Endothelial cell (in vitro differentiated cells): ENCODE measurements around the gene ABCC8. TPM values are rescaled to one million over a fixed set of nuclear protein-coding genes. Genes with fewer than 3 reads are reported as not detected.

ENCODE experiments used
- DNase-seq: peaks from one replicate; pipeline ENCODE4 v3.0.0; 2021; ENCODE audit warnings: low spot score
- H3K27ac Mint-ChIP-seq: one replicate; pipeline ENCODE4 v1.8.0; 2021; ENCODE audit warnings: mixed read lengths, inconsistent platforms; ENCODE audit not compliant: unreplicated experiment
- H3K27me3 Mint-ChIP-seq: one replicate; pipeline ENCODE4 v1.8.0; 2021; ENCODE audit warnings: mild to moderate bottlenecking, moderate library complexity, mixed read lengths, inconsistent platforms; ENCODE audit not compliant: unreplicated experiment
- H3K36me3 Mint-ChIP-seq: one replicate; pipeline ENCODE4 v1.8.0; 2021; ENCODE audit warnings: mild to moderate bottlenecking, low read depth, mixed read lengths, inconsistent platforms; ENCODE audit not compliant: unreplicated experiment
- H3K4me1 Mint-ChIP-seq: one replicate; pipeline ENCODE4 v1.8.0; 2021; ENCODE audit warnings: mild to moderate bottlenecking, mixed read lengths, inconsistent platforms; ENCODE audit not compliant: unreplicated experiment
- H3K4me3 Mint-ChIP-seq: one replicate; pipeline ENCODE4 v1.8.0; 2021; ENCODE audit warnings: mild to moderate bottlenecking, mixed read lengths, inconsistent platforms; ENCODE audit not compliant: unreplicated experiment
- H3K9me3 Mint-ChIP-seq: one replicate; pipeline ENCODE4 v1.8.0; 2021; ENCODE audit warnings: mixed read lengths, inconsistent platforms; ENCODE audit not compliant: unreplicated experiment
- CTCF ChIP-seq: fragments of 200-600 bp; sonication (generic); IDR thresholded peaks from one replicate; pipeline ENCODE4 v1.5.0; 2021; ENCODE audit warnings: antibody characterized with exemption; ENCODE audit not compliant: unreplicated experiment
- total RNA-seq: library from RNA; stranded (reverse); fragmentation: NEBNext Ultra II Directional; extraction: Animal tissue kit (Norgen Biotek cat#: 25700); gene quantifications from one replicate; pipeline ENCODE4 v1.2.1, GENCODE V29; 2021; ENCODE audit not compliant: unreplicated experiment

ABCC8 gene
- total RNA-seq, 1 donor from 2014 or later = not detected

DNA sequence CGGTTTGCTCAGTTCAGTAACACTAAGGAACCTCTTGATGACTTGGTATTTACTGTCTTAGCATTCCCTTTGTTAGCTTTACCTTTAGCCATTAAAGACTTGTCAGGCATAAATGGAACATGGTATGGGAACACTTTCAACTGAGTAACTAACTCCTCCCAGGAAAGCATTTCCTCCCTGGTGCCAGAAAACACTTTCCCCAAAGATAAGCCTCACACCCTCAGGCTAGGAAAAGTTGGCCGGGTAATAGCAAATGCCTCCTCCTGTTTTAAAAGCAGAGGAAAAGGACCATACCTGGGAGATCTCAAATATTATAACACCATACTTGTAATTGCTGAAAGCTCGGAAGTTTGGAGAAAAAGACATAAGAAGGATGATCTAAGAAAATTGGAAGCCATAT lies 100.2 kb downstream of the ABCC8 start:
- Mint-ChIP-seq H3K9me3 (peaks cover 17% of the 10 kb centered on the region), H3K4me3 (no peak overlapping the region), H3K4me1 (no peaks in the 10 kb centered on the region), H3K36me3 (peaks cover 18% of the 10 kb centered on the region), H3K27ac (no peak overlapping the region), H3K27me3 (peaks cover 5% of the 10 kb centered on the region)
- no peak for DNase-seq
- TF ChIP-seq CTCF = no peak

DNA sequence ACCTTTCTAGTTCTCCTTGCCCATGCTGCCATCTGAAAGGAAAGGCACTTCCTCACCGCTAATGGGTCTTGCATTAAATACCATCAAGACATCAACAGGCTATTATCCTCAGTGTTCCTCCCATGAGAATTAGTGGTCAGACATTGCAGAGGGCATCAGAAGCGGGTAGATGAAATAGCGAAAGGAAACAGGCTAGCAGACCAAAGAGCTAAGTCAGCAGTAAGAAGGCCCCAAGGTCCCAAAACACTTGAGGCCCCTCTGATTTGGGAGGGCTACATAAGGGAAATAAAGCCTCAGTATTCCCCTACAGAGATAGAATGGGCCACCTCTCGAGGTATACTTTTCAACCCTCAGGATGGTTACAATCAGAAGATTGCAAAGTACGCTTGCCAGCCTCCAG lies 101.1 kb downstream of the ABCC8 start:
- no peak overlapping the region for H3K27ac Mint-ChIP-seq
- no peak overlapping the region for H3K4me3 Mint-ChIP-seq
- H3K4me1 Mint-ChIP-seq = no peaks in the 10 kb centered on the region
- H3K36me3 Mint-ChIP-seq = peaks cover 23% of the 10 kb centered on the region
- peaks cover 22% of the 10 kb centered on the region for H3K9me3 Mint-ChIP-seq
- H3K27me3 Mint-ChIP-seq = peaks cover 4% of the 10 kb centered on the region
- DNase-seq = no peak
- TF ChIP-seq CTCF = no peak

GRCh38 chr11:17371614-17372013 lies 105.0 kb downstream of the ABCC8 start:
- no peak for TF ChIP-seq CTCF

GRCh38 chr11:17369684-17370243 lies 106.9 kb downstream of the ABCC8 start:
- no peak for DNase-seq
- H3K36me3 Mint-ChIP-seq = peaks cover 26% of the 10 kb centered on the region
- H3K27ac Mint-ChIP-seq = no peak overlapping the region
- peaks cover 22% of the 10 kb centered on the region for H3K9me3 Mint-ChIP-seq
- no peaks in the 10 kb centered on the region for H3K4me1 Mint-ChIP-seq
- no peak for TF ChIP-seq CTCF
- peaks cover 9% of the 10 kb centered on the region for H3K27me3 Mint-ChIP-seq
- no peak overlapping the region for H3K4me3 Mint-ChIP-seq

More at GRCh38 chr11:17371614-17372013, 105.0 kb downstream of the ABCC8 start:
- DNase-seq = no peak
- Mint-ChIP-seq H3K36me3 (peaks cover 26% of the 10 kb centered on the region), H3K27ac (no peak overlapping the region), H3K9me3 (peaks cover 22% of the 10 kb centered on the region), H3K27me3 (peaks cover 9% of the 10 kb centered on the region), H3K4me1 (no peaks in the 10 kb centered on the region), H3K4me3 (no peak overlapping the region)

GRCh38 chr11:17369094-17369493 lies 107.6 kb downstream of the ABCC8 start:
- H3K9me3 Mint-ChIP-seq = peaks cover 22% of the 10 kb centered on the region
- H3K27me3 Mint-ChIP-seq = peaks cover 9% of the 10 kb centered on the region
- no peaks in the 10 kb centered on the region for H3K4me1 Mint-ChIP-seq
- H3K4me3 Mint-ChIP-seq = no peak overlapping the region
- TF ChIP-seq CTCF = no peak
- DNase-seq = no peak
- no peak overlapping the region for H3K27ac Mint-ChIP-seq
- H3K36me3 Mint-ChIP-seq = peaks cover 26% of the 10 kb centered on the region
